HUES6 (cell line): Measurements from ENCODE around the gene MIER1.

Experiments used
- H3K27ac ChIP-seq: 2 replicates; pipeline ENCODE4 v1.7.0; 2013; ENCODE audit warnings: low read depth, mild to moderate bottlenecking, low read length, inconsistent platforms
- H3K27me3 ChIP-seq: 2 replicates; pipeline ENCODE4 v1.6.1; 2013; ENCODE audit warnings: low read length; ENCODE audit not compliant: control insufficient read depth, insufficient read depth
- H3K36me3 ChIP-seq: 2 replicates; pipeline ENCODE4 v1.6.1; 2013; ENCODE audit warnings: low read length; ENCODE audit not compliant: control insufficient read depth, insufficient read depth
- H3K4me1 ChIP-seq: 2 replicates; pipeline ENCODE4 v1.6.1; 2013; ENCODE audit warnings: low read length; ENCODE audit not compliant: control insufficient read depth, insufficient read depth
- H3K4me3 ChIP-seq: 2 replicates; pipeline ENCODE4 v1.5.1; 2013; ENCODE audit warnings: low read depth, low read length
- H3K9ac ChIP-seq: one replicate; pipeline ENCODE4 v1.6.1; 2013; ENCODE audit warnings: mild to moderate bottlenecking, low read length
- H3K9me3 ChIP-seq: 2 replicates; pipeline ENCODE4 v1.6.1; 2013; ENCODE audit warnings: low read depth, low read length; ENCODE audit not compliant: control insufficient read depth, insufficient read depth

MIER1 gene

DNA sequence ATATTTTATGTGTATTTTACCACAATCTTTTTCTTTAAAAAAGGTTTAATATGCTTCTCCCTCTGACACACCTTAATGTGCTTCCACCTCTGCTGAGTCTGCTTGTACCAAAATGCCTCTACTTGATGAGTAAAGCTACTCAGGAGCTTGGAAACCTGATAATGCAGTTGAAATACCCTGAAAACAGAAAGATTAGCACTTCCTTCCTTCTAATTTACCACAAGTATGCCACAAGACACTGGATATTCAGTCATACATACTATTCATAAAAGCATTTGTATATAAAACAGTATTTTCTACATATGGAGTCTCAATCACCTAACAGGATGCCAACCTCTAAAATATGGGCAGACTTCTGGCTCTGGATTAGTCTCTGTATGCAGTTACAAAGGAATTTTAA is 74.2 kb downstream of the MIER1 start:
- Histone ChIP-seq H3K4me3 (no peak overlapping the region), H3K9me3 (no peaks in the 10 kb centered on the region), H3K36me3 (0 out of 2 replicates have a peak, but pooled peaks cover 3% of the 10 kb centered on the region), H3K27ac (no peak overlapping the region), H3K4me1 (no peaks in the 10 kb centered on the region), H3K27me3 (no peaks in the 10 kb centered on the region), H3K9ac (no peak overlapping the region)

DNA sequence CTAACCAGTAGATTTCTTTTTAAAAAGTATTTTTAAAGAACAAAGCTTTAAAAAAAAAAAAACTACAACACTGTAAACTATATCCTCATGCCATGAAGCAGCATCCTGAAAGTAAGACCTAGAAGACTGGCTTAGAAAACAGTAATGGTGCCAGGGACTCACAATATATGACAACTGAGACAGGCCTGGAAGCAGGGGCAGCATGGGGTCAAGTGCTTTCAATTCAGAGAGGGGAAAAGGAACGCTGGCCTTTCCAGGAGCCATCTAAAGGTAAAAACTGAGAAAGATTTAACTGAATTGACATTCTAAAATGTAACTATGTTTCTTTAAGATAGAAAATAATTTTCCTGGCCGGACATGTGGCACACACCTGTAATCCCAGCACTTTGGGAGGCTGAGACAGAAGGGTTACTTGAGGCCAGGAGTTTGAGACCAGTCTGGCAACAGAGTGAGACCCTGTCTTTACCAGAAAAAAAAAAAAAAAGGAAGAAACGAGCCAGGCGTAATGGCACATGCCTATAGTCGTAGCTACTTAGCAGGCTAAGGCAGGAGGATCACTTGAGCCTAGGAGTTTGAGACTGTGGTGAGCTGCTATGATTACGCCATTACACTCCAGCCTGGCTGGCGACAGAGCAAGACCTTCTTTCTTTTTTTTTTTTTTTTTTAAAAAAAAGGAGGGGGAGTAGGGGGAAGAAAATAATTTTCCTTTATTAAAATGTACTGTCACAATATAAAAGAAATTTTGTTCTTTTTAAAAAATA is 75.0 kb downstream of the MIER1 start:
- peaks cover 5% of the 10 kb centered on the region; the same call in 1 of the 2 replicates for H3K36me3 ChIP-seq

DNA sequence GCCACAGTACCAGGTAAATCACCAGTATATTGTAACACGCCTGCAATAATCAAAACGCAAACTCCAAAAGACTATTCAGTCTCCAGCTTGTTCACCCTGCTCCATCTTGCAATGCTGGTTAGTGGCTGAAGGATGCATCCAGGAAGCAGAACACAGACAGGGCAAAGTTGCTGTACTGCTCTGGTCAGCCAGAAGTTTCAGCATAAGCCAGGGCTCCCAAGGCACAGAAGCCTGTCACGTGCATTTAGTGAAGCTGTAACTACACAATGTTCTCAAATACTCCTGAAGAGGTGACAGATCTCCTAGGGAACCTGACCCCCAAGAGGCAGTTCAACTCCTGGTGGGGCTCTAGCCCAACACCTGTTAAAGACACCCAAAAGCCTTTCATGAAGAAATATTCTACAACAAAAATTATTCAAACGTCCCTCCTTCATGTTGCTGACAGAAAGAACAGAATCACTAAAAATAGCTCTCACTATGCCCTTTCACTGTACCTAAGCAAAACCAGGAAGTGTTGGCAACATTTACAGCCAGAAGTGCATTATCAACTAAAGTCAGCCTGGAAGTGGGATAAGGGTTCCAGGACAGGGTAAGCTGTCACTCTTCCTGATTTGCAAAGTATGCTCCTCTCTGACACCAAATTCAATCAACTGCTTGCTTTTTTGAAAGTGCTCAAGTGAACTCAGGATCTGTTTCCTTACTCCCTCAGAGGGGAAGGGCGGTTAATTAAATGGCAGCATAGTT is 77.1 kb downstream of the MIER1 start:
- H3K27ac ChIP-seq: no peak overlapping the region
- H3K4me1 ChIP-seq: no peaks in the 10 kb centered on the region
- H3K27me3 ChIP-seq: no peaks in the 10 kb centered on the region
- H3K9ac ChIP-seq: no peak overlapping the region
- no peaks in the 10 kb centered on the region for H3K9me3 ChIP-seq
- peaks cover 5% of the 10 kb centered on the region; the same call in 1 of the 2 replicates for H3K36me3 ChIP-seq
- no peak overlapping the region for H3K4me3 ChIP-seq

More for the DNA sequence above, 75.0 kb downstream of the MIER1 start:
- no peak overlapping the region for H3K4me3 ChIP-seq
- no peaks in the 10 kb centered on the region for H3K27me3 ChIP-seq
- H3K9ac ChIP-seq: no peak overlapping the region
- no peaks in the 10 kb centered on the region for H3K9me3 ChIP-seq
- no peaks in the 10 kb centered on the region for H3K4me1 ChIP-seq
- no peak overlapping the region for H3K27ac ChIP-seq

DNA sequence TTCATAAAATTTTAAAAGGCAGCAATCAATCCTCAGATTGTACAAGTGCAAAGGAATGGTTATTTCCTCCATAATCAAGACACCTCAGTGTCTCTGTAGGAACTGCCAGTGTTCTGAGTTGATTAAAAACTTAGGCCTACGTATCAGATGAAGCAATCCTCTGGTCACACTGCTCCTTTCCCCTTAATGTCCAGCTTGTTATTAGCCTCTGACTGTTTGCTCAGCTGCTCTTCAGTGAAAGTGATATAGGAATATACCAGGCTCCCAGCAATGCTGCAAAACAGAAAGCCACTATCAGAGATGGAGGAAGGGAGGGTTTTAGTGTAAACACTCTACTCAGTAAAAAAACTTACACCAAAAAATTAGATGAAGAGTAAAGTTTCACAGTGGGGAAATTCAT is 79.4 kb downstream of the MIER1 start:
- H3K4me1 ChIP-seq: no peaks in the 10 kb centered on the region
- H3K27me3 ChIP-seq: no peaks in the 10 kb centered on the region
- H3K9me3 ChIP-seq: no peaks in the 10 kb centered on the region
- no peak overlapping the region for H3K27ac ChIP-seq
- H3K9ac ChIP-seq: no peak overlapping the region
- peaks cover 5% of the 10 kb centered on the region; the same call in 1 of the 2 replicates for H3K36me3 ChIP-seq
- no peak overlapping the region for H3K4me3 ChIP-seq

DNA sequence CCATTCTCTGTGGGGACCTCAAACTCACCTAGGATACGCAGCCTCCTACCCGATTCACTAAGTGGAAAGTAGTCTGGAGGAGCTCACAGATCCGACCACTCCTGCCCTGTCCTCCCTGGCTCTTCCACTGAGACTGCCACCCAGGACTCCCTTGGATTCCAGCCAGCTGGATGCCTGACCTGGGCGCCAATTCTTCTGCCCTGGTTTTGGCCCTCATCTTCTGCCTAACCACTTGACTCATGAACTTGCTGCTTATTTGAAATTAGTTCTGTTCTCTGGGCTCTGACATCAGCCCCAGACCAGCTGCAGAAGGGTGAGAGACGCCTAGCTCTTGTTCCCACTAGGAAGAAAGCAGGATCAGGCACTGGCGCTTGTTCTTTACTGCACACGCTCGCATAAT is 80.3 kb downstream of the MIER1 start:
- Histone ChIP-seq H3K36me3 (peaks cover 9% of the 10 kb centered on the region), H3K4me3 (no peak overlapping the region), H3K27me3 (no peaks in the 10 kb centered on the region), H3K9ac (no peak overlapping the region), H3K27ac (no peak overlapping the region), H3K9me3 (no peaks in the 10 kb centered on the region), H3K4me1 (no peaks in the 10 kb centered on the region)

DNA sequence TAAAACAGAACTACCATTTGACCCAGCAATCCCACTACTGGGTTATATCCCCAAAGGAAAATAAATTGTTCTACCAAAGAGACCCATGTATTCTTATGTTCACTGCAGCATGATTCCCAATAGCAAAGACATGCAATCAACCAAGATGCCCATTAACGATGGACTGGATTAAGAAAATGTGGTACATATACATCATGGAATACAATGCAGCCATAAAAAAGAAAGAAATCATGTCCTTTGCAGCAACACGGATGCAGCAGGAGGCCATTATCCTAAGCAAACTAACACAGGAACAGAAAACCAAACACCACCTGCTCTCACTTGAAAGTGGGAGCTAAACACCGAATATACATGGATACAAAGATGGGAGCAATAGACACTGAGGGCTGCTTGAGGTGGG is 85.0 kb downstream of the MIER1 start:
- Histone ChIP-seq H3K9me3 (no peaks in the 10 kb centered on the region), H3K9ac (no peak overlapping the region), H3K4me1 (no peaks in the 10 kb centered on the region), H3K4me3 (no peak overlapping the region), H3K27ac (no peak overlapping the region), H3K36me3 (peaks cover 5% of the 10 kb centered on the region; the same call in 1 of the 2 replicates), H3K27me3 (no peaks in the 10 kb centered on the region)

DNA sequence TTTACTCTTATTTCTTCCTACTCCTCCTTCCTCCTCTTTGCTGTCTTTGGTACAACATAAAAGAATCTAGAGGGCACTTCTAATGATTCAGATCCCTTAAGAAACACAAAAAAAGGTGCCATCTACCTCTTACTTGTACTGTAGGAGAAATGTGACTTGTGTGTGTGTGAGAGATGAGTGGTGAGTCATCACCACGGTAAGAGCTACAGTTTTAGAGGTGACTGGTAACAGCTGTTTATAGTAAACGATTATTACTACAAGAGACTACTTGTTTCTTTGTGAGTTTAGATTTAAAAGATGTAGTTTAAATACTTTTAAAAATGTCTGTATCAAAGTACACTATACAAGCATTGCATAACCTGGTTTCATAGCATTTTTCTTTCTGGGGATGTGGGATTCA is 88.8 kb downstream of the MIER1 start:
- peaks cover 5% of the 10 kb centered on the region; the same call in 1 of the 2 replicates for H3K36me3 ChIP-seq
- H3K27ac ChIP-seq: no peak overlapping the region
- H3K4me1 ChIP-seq: peaks cover 10% of the 10 kb centered on the region
- H3K27me3 ChIP-seq: no peaks in the 10 kb centered on the region
- no peak overlapping the region for H3K4me3 ChIP-seq
- no peak overlapping the region for H3K9ac ChIP-seq
- H3K9me3 ChIP-seq: no peaks in the 10 kb centered on the region

DNA sequence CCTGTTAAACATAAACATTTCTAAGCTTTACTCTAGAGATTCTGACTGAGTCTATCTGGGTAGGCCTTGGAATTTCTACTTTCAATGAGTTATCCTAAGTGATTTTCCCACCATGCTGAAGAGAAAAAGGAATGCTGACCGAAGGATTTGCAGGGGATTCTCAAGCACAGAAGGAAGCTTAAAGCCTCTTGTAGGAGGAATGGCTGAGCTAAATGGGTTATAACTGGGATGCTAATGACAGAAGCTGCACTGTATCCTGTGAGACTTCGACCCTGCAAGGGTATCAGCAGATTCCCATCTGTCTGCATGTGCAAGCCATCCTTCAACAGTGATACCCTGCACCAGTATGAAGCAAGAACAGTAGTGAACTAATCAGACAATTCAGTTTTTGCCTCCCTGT is 93.8 kb downstream of the MIER1 start:
- H3K9me3 ChIP-seq: no peaks in the 10 kb centered on the region
- peak overlapping the region; percentile 65; the same call in 1 of the 2 replicates for H3K27ac ChIP-seq
- H3K4me1 ChIP-seq: peaks cover 52% of the 10 kb centered on the region

DNA sequence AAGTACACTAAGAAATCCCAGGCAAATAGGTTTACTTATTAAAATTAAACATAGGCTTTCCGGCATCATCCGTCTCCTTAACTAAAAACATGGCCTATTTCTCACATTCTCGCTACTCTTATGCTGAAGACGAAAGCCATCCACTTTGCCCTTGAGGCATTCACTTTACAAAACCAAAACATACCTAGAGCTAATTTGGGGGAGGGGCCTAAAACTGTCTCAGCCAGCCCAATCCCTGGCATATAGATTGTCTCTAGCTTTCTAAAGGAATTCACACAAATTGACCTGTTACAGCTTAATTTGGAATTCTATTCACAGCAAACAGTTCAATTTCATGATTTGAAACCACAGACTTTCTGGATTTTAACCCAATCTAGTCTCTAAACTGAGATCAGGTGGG is 94.3 kb downstream of the MIER1 start:
- H3K9ac ChIP-seq: peak overlapping the region; percentile 76
- H3K9me3 ChIP-seq: no peaks in the 10 kb centered on the region
- peak overlapping the region; percentile 65; the same call in 1 of the 2 replicates for H3K27ac ChIP-seq
- H3K36me3 ChIP-seq: no peaks in the 10 kb centered on the region; the same call in 1 of the 2 replicates
- H3K4me1 ChIP-seq: peaks cover 52% of the 10 kb centered on the region
- peak overlapping the region; percentile 5; the same call in 1 of the 2 replicates for H3K4me3 ChIP-seq
- H3K27me3 ChIP-seq: no peaks in the 10 kb centered on the region; the same call in 1 of the 2 replicates

More for the DNA sequence above, 93.8 kb downstream of the MIER1 start:
- peak overlapping the region; percentile 5; the same call in 1 of the 2 replicates for H3K4me3 ChIP-seq
- H3K36me3 ChIP-seq: no peaks in the 10 kb centered on the region; the same call in 1 of the 2 replicates
- H3K9ac ChIP-seq: peak overlapping the region; percentile 76
- no peaks in the 10 kb centered on the region; the same call in 1 of the 2 replicates for H3K27me3 ChIP-seq

DNA sequence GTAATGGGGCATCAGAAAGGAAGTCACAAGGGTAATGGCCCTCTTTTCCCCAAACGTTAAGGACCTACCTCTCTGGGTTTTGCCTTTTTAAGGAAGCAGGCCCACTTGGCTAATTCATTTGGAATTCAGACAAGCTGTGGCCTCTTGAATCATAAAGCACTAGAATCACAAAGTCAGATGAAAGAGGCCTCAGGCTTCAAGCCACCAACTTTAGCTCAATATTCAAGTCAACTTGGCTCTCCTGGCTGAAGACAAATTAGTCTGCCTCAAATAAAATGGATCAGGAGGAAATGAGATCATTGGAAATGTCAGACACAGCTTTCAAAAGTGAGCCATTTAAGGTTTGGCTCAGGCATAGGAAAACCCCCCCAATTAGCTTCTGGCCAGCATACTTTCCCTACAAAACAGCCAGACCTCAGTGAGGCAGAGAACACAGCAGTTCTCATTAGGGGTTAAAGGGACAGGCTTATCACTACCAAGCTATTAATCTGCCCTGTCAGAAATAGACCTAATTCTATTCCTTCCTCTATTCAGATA is 94.9 kb downstream of the MIER1 start:
- Histone ChIP-seq H3K9ac (peak overlapping the region; percentile 76), H3K4me3 (peak overlapping the region; percentile 5; the same call in 1 of the 2 replicates), H3K27ac (peak overlapping the region; percentile 65; the same call in 1 of the 2 replicates), H3K36me3 (no peaks in the 10 kb centered on the region; the same call in 1 of the 2 replicates), H3K9me3 (no peaks in the 10 kb centered on the region), H3K4me1 (peaks cover 52% of the 10 kb centered on the region), H3K27me3 (no peaks in the 10 kb centered on the region; the same call in 1 of the 2 replicates)
